Measurements from ENCODE around the gene PROCA1.

Gene PROCA1

DNA sequence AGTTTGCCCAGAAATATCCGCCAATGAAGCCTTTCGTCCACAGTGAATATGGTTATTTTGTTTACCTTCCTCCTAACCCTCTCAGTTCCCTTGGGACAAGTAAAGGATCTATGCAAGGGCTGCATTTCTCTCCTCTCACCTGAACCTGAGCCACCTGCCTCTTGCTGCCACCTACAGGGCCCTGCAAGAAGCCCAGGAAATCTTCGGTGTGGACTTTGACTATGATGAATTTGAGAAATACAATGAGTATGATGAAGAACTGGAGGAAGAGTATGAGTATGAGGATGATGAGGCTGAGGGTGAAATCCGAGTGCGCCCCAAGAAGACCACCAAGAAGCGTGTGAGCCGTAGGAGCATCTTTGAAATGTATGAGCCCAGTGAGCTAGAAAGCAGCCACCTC, 35.7 kb downstream of the PROCA1 start:
- H3K9ac ChIP-seq, result no peak overlapping the region
- peaks cover 13% of the 10 kb centered on the region for H3K4me1 ChIP-seq
- no peaks in the 10 kb centered on the region for H3K27me3 ChIP-seq (ENCODE audit: control insufficient read depth, insufficient read depth, low read length)
- no peaks in the 10 kb centered on the region for H3K36me3 ChIP-seq (ENCODE audit: control insufficient read depth, insufficient read depth, low read length)
- H3K79me2 ChIP-seq, result no peaks in the 10 kb centered on the region
- H3K4me3 ChIP-seq (ENCODE audit: low read depth, low read length), result no peak overlapping the region
- no peak overlapping the region for H2AFZ ChIP-seq
- no peak overlapping the region for H3K27ac ChIP-seq
- H3K4me2 ChIP-seq (ENCODE audit: low read length), result no peak overlapping the region
- peak; percentile 36 for TF ChIP-seq CTCF (IDR thresholded peaks at IDR 0.05)
- no peaks in the 10 kb centered on the region for H3K9me3 ChIP-seq (ENCODE audit: control insufficient read depth, low read length)

GRCh38 chr17:28675490-28675889, 36.2 kb downstream of the PROCA1 start:
- no peak for TF ChIP-seq CTCF (IDR thresholded peaks at IDR 0.05)
- no peaks in the 10 kb centered on the region for H3K79me2 ChIP-seq
- H3K9ac ChIP-seq, result no peak overlapping the region
- no peak overlapping the region for H3K27ac ChIP-seq
- H2AFZ ChIP-seq, result no peak overlapping the region
- peaks cover 13% of the 10 kb centered on the region for H3K4me1 ChIP-seq
- no peaks in the 10 kb centered on the region for H3K9me3 ChIP-seq (ENCODE audit: control insufficient read depth, low read length)
- no peak overlapping the region for H3K4me3 ChIP-seq (ENCODE audit: low read depth, low read length)
- H3K4me2 ChIP-seq (ENCODE audit: low read length), result no peak overlapping the region
- no peaks in the 10 kb centered on the region for H3K36me3 ChIP-seq (ENCODE audit: control insufficient read depth, insufficient read depth, low read length)
- no peaks in the 10 kb centered on the region for H3K27me3 ChIP-seq (ENCODE audit: control insufficient read depth, insufficient read depth, low read length)

DNA sequence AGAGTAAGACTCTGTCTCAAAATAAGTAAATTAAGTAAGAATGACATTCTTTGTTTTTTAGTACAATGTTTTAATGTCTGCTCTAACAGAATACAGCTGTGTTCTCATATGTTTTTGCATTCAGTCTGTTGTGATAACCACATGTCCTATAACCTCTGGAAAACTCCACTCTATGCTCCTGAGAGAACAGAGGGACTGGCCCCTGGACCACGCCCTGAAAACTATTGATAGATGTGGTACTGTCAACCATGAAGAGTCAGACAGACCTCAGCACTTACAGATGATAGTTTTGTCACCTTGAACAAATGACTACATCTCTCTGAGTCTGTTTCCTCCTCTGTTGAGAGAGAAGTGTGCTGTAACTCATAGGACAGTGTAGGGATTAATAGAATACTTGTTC, 41.8 kb downstream of the PROCA1 start:
- H3K79me2 ChIP-seq, result peaks cover 30% of the 10 kb centered on the region
- H3K4me2 ChIP-seq (ENCODE audit: low read length), result no peak overlapping the region
- no peaks in the 10 kb centered on the region for H3K36me3 ChIP-seq (ENCODE audit: control insufficient read depth, insufficient read depth, low read length)
- H3K27me3 ChIP-seq (ENCODE audit: control insufficient read depth, insufficient read depth, low read length), result no peaks in the 10 kb centered on the region
- H3K9me3 ChIP-seq (ENCODE audit: control insufficient read depth, low read length), result no peaks in the 10 kb centered on the region
- H3K9ac ChIP-seq, result no peak overlapping the region
- TF ChIP-seq CTCF (IDR thresholded peaks at IDR 0.05), result no peak
- no peak overlapping the region for H3K4me3 ChIP-seq (ENCODE audit: low read depth, low read length)
- H3K27ac ChIP-seq, result no peak overlapping the region
- no peak overlapping the region for H2AFZ ChIP-seq
- no peaks in the 10 kb centered on the region for H3K4me1 ChIP-seq

DNA sequence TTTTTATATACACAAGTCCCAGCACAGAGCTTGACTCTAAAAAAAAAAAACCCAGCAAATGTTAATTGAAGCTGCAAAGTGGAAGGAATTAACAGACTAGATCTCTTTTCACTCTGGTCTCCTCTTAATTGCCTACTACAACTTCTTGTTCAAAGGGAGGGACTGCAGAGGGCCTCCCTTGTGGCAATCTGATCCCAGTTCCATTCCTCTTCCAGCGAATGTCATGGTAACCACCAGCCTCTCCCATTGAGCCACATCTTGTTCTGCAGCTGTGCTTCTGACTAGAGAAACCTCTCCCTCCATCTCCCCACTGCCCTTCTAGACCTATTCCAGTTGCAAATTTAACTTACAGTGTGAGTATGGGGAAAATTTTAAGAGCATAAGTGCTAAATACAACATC, 43.8 kb downstream of the PROCA1 start:
- Histone ChIP-seq H3K4me2 (ENCODE audit: low read length) (no peak overlapping the region), H3K4me1 (peaks cover 4% of the 10 kb centered on the region), H3K27ac (no peak overlapping the region), H3K27me3 (ENCODE audit: control insufficient read depth, insufficient read depth, low read length) (no peaks in the 10 kb centered on the region), H3K79me2 (peaks cover 49% of the 10 kb centered on the region), H2AFZ (no peak overlapping the region), H3K9me3 (ENCODE audit: control insufficient read depth, low read length) (no peaks in the 10 kb centered on the region), H3K9ac (no peak overlapping the region), H3K36me3 (ENCODE audit: control insufficient read depth, insufficient read depth, low read length) (no peaks in the 10 kb centered on the region), H3K4me3 (ENCODE audit: low read depth, low read length) (no peak overlapping the region)
- TF ChIP-seq CTCF (IDR thresholded peaks at IDR 0.05), result no peak

DNA sequence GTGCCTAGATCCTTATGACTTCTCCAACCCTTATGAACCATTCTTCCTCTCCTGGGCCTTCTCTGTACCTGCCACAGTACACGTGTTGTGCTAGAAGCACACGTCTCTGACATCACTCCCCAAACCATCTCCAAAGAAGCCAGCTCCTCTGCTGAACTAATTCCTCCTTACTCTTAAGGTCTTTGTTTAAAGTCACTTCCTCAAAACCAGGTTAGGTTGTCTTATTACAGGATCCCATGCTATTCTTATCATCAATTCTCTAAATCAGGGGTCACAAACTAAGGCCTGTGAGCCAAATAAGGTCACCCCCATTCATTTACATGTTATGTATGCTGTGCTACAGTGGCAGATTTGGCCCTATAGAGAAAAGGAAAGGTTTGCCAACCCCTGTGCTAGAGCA, 45.7 kb downstream of the PROCA1 start:
- Histone ChIP-seq H3K27ac (no peak overlapping the region), H2AFZ (no peak overlapping the region), H3K9ac (no peak overlapping the region), H3K79me2 (peaks cover 67% of the 10 kb centered on the region), H3K4me3 (ENCODE audit: low read depth, low read length) (no peak overlapping the region), H3K4me1 (peaks cover 6% of the 10 kb centered on the region), H3K36me3 (ENCODE audit: control insufficient read depth, insufficient read depth, low read length) (no peaks in the 10 kb centered on the region), H3K9me3 (ENCODE audit: control insufficient read depth, low read length) (no peaks in the 10 kb centered on the region), H3K4me2 (ENCODE audit: low read length) (no peak overlapping the region), H3K27me3 (ENCODE audit: control insufficient read depth, insufficient read depth, low read length) (no peaks in the 10 kb centered on the region)
- no peak for TF ChIP-seq CTCF (IDR thresholded peaks at IDR 0.05)
